AG10803 (cell line): ENCODE data around the gene PARD3.

Experiments
- DNase-seq: peaks from one replicate; pipeline ENCODE4 v3.0.0; 2010; ENCODE audit warnings: low read depth
- H3K4me3 ChIP-seq: 2 replicates; pipeline ENCODE4 v1.5.1; 2011; ENCODE audit warnings: mild to moderate bottlenecking, low read length, control low read depth
- CTCF ChIP-seq: conservative IDR thresholded peaks from 2 replicates; pipeline ENCODE4 v1.5.1; 2011; ENCODE audit warnings: mild to moderate bottlenecking, low read length, control low read depth, inconsistent platforms

Gene PARD3

DNA sequence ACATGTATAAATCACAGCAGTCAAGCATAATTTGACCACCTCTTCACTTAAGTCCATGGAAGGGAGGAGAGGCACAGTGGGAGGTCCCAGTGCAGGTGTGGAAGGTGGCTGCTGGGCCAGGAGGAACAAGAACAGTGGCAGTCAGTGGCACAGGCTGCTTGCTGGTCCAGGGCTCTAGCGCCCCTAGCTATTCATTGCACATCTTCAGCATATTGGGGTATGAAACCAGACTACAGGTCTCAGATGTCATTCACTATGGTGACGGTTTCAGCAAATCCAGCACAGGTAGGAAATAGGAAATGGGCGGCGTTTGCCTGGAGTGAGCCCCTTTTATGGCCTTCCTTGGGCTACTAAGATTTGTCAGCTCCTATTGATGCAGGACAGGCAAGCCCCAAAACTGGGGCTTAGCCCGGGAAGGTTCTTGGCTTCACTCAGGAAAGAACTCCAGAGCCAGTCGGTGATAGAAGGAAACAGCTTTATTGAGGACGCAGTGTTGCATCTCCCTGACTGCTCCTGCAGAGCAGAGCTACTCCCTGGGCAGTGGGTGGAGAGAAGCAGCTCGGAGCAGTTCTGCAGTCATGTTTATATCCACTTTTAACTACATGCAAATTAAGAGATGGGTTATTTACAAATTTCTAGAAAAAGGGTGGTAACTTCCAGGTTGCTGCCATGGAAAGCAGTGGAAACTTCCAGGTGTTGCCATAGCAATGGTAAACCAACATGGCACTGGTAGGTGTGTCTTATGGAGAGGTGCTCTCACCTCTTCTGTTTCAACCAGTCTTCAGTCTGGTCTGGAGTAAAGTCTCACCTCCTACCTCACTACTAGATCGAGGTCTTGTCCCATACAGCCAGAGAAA is 608.8 kb downstream of the PARD3 start:
- no peak overlapping the region for H3K4me3 ChIP-seq
- no peak for DNase-seq
- TF ChIP-seq CTCF = no peak

- DNase-seq = no peak
- H3K4me3 ChIP-seq = no peak overlapping the region
- TF ChIP-seq CTCF = no peak
Measured at GRCh38 chr10:34205452-34205851, 609.6 kb downstream of the PARD3 start.

- no peak for TF ChIP-seq CTCF
- no peak overlapping the region for H3K4me3 ChIP-seq
- DNase-seq = no peak
Measured at GRCh38 chr10:34203966-34204630, 611.0 kb downstream of the PARD3 start.

DNA sequence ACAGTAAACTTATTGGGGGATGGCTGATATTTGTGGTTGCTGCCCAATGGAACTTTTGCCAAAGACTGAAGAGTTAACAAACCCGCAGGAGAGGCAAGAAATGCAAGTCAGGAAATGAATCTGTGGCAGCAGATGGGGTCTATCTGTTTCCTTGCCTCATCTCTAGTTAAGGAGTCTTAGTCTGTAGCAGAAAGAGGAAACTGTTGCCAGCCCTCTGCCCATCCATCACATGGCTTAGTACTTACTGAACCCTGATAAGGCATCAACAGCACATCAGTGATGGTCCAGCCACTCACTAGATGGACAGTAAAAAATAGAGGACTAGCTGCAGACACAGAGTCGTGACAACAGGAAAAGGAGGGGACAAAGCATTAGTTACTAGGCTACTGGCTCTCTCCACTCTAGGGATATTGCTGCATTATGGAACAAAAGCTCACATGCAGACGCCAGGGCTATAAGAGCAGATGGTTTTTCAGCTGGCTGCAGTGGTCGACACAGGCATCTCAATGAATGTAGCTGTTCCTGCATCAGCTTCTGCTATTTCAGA is 614.7 kb downstream of the PARD3 start:
- no peak for TF ChIP-seq CTCF
- peak; percentile 11 for DNase-seq
- H3K4me3 ChIP-seq = no peak overlapping the region

DNA sequence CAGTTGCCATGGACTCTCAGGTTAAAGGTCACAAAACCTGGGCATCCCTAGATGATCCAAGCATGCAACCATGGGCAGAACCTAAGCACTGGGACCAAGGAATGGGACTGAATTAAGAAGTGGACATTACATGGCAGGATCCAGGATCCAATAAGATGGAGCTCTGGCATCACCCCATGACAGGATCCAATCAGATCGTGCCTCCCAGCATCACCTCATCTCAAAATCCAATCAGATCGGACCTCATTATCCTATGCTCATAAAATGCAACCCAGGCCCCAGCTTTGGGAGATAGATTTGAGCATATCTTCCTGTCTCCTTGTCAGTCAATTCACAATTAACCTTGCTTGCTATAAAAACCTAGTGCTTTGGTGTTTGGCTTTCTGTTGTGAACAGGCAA is 616.1 kb downstream of the PARD3 start:
- H3K4me3 ChIP-seq = no peak overlapping the region
- TF ChIP-seq CTCF = no peak
- no peak for DNase-seq

DNA sequence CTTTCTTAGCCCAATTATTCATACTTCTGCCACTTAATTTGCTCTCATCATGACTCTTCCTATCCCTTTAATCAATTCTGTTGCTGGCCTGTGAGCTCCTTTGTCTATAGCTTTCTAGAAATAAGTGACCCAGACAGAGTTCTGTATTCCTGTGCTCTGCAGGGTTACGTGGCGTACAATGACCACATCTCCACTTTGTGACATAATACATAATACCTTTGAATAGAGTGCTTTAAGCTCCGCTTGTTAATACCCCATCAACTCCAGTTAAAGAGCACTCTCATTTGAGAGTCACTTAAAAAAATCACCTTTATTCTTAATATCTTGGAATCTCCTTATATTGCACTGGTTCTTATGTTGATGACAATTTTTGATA is 619.0 kb downstream of the PARD3 start:
- no peak overlapping the region for H3K4me3 ChIP-seq
- TF ChIP-seq CTCF = no peak
- no peak for DNase-seq
